ENCODE measurements around the gene FLII.

FLII gene

GRCh38 chr17:18245038-18245776 lies 13.3 kb downstream of the FLII start:
- DNase-seq (ENCODE audit: low spot score), result no peak

- DNase-seq (ENCODE audit: low spot score), result no peak
Measured at GRCh38 chr17:18241229-18241871, 17.2 kb downstream of the FLII start.

GRCh38 chr17:18240449-18240848 lies 18.1 kb downstream of the FLII start:
- no peak for DNase-seq (ENCODE audit: low spot score)

- no peak for DNase-seq (ENCODE audit: low spot score)
Measured at GRCh38 chr17:18238299-18238698, 20.2 kb downstream of the FLII start.

- DNase-seq (ENCODE audit: low spot score), result no peak
Measured at GRCh38 chr17:18237461-18237860, 21.1 kb downstream of the FLII start.

GRCh38 chr17:18236494-18236893 lies 22.0 kb downstream of the FLII start:
- DNase-seq (ENCODE audit: low spot score), result no peak

- DNase-seq (ENCODE audit: low spot score), result peak; percentile 47
Measured at GRCh38 chr17:18235743-18236256, 22.7 kb downstream of the FLII start.

- no peak for DNase-seq (ENCODE audit: low spot score)
Measured at GRCh38 chr17:18234853-18235380, 23.6 kb downstream of the FLII start.

- no peak for DNase-seq (ENCODE audit: low spot score)
Measured at GRCh38 chr17:18233803-18234518, 24.6 kb downstream of the FLII start.

- no peak for DNase-seq (ENCODE audit: low spot score)
Measured at GRCh38 chr17:18231164-18231563, 27.4 kb downstream of the FLII start.

GRCh38 chr17:18230288-18231141 lies 28.0 kb downstream of the FLII start:
- no peak for DNase-seq (ENCODE audit: low spot score)

GRCh38 chr17:18229771-18230170 lies 28.8 kb downstream of the FLII start:
- DNase-seq (ENCODE audit: low spot score), result no peak

- no peak for DNase-seq (ENCODE audit: low spot score)
Measured at GRCh38 chr17:18229254-18229653, 29.3 kb downstream of the FLII start.

GRCh38 chr17:18228176-18228682 lies 30.3 kb downstream of the FLII start:
- no peak for DNase-seq (ENCODE audit: low spot score)

GRCh38 chr17:18227635-18228034 lies 30.9 kb downstream of the FLII start:
- no peak for DNase-seq (ENCODE audit: low spot score)

- DNase-seq (ENCODE audit: low spot score), result peak; percentile 18
Measured at GRCh38 chr17:18226284-18226945, 32.1 kb downstream of the FLII start.

- DNase-seq (ENCODE audit: low spot score), result peak; percentile 12
Measured at GRCh38 chr17:18225642-18226283, 32.8 kb downstream of the FLII start.

GRCh38 chr17:18225121-18225641 lies 33.4 kb downstream of the FLII start, which contains the start of gene LLGL1:
LLGL1 (plus strand) TSS chr17:18225635; CDS start chr17:18225683, 48 bp downstream.
- DNase-seq (ENCODE audit: low spot score), result peak; percentile 99

GRCh38 chr17:18224387-18225120 lies 34.0 kb downstream of the FLII start:
- no peak for DNase-seq (ENCODE audit: low spot score)

Measured in AG08395 (cell line).